Activated naive CD4-positive, alpha-beta T cell treated with anti-CD3 and anti-CD28 coated beads, Interleukin-2, amount 10 ng/mL, durations not matched to agents 7 days and 5 days (primary cell): ENCODE measurements around the gene TULP3.

Experiments used
- CTCF ChIA-PET: fragments of 350-600 bp; sonication (Branson Sonifier 250); formaldehyde crosslinking; loops from one replicate; lab custom pipeline; 2021; ENCODE audit warnings: antibody characterized with exemption; lab: Charles Lee
- DNase-seq: peaks from one replicate; pipeline ENCODE4 v3.0.0-alpha.2; 2020
- H3K27ac Mint-ChIP-seq: one replicate; pipeline ENCODE4 v1.8.0; 2021; ENCODE audit warnings: mild to moderate bottlenecking, moderate library complexity, mixed read lengths
- H3K27me3 Mint-ChIP-seq: one replicate; pipeline ENCODE4 v1.8.0; 2021; ENCODE audit warnings: mild to moderate bottlenecking, mixed read lengths
- H3K36me3 Mint-ChIP-seq: one replicate; pipeline ENCODE4 v1.8.0; 2021; ENCODE audit warnings: mixed read lengths
- H3K4me1 Mint-ChIP-seq: one replicate; pipeline ENCODE4 v1.8.0; 2021; ENCODE audit warnings: mixed read lengths
- H3K4me3 Mint-ChIP-seq: one replicate; pipeline ENCODE4 v1.8.0; 2021; ENCODE audit warnings: mild to moderate bottlenecking, moderate library complexity, mixed read lengths
- H3K9me3 Mint-ChIP-seq: one replicate; pipeline ENCODE4 v1.8.0; 2021; ENCODE audit warnings: mixed read lengths

The TULP3 gene

DNA sequence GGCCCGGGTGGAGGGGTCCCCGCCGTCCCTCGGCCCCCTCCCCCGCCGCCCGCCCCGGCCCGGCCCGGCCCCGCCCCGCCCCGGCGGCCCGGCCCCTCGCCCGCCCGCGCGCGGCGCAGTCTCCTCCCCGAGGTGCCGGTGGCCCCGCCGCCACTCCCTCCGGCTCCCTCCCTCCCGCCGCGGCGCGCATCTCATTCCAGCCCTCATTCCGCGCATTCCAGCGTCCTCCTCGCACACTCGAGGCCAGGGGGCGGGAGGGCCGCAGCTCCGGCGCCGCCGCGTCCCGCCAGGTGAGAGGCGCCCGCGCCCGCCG is 68.5 kb downstream of the TULP3 start, which contains the start of gene TEAD4:
TSS of gene TEAD4 (plus strand) at position 206 of the 313 bp plus-strand sequence.
- CTCF ChIA-PET: interaction anchor here (1.0 to 1.4 kb wide), 2 partner anchors 15 to 83 kb away, joined by 3 read pairs; no protein-coding TSS in a partner anchor
- no peaks in the 10 kb centered on the region for H3K36me3 Mint-ChIP-seq
- peak; percentile 33 for DNase-seq

DNA sequence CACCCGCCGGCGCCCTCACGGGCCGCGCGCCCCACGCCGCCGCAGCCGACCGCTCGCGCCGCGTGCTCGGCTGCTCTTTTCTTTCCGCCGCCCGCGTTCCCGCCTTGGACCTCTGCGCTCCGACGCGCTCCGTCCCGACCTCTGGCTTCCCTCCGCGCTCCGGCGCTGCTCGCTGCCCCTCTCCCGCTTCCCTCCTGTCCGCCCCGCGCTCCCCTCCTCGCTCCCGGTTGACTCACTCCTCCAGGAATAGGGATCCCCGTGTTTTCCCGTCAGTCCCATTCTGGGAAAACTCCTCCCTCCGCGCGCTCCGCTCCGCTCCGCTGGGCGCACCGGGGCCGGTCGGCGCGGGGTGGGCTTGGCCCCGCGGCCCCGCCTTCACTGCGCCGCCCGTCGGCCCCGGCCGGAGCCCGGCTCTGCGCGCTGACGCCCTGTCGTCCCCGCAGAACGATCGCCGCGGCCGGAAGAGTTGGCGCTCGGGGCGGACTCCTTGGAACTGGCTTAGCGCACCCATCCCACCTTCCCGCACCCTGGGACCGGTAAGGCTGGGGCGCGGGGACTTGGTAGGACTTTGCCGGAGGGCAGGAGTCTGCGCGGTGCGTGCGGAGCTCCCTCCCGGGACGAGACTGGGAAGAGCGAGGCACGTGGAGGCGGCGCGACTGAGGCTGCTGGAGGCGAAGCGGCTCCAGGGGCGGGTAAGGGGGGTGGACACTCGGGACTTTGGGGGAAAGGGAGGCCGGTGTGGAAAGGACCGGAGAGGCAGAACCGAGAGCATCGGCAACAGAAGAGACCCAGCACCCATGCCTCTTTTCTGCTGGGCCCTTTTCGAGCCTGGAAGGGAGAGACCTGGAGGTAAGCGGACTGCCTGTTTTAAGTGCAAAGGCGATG is 69.1 kb downstream of the TULP3 start:
- peak overlapping the region; percentile 72 for H3K4me3 Mint-ChIP-seq
- CTCF ChIA-PET: interaction anchor here (1.4 kb wide), 1 partner anchor 83 kb away, joined by 3 read pairs; no protein-coding TSS in a partner anchor
- no peaks in the 10 kb centered on the region for H3K36me3 Mint-ChIP-seq
- peak; percentile 23 for DNase-seq
- H3K27me3 Mint-ChIP-seq: peaks cover 84% of the 10 kb centered on the region
- no peak overlapping the region for H3K27ac Mint-ChIP-seq
- peaks cover 17% of the 10 kb centered on the region for H3K4me1 Mint-ChIP-seq
- no peaks in the 10 kb centered on the region for H3K9me3 Mint-ChIP-seq

More for the DNA sequence above, 68.5 kb downstream of the TULP3 start, which contains the start of gene TEAD4:
- Mint-ChIP-seq H3K27ac (no peak within 1 kb of the TSS), H3K4me3 (peak within 1 kb of the TSS; percentile 75), H3K4me1 (peaks cover 17% of the 10 kb centered on the region), H3K27me3 (peaks cover 78% of the 10 kb centered on the region), H3K9me3 (no peaks in the 10 kb centered on the region)

DNA sequence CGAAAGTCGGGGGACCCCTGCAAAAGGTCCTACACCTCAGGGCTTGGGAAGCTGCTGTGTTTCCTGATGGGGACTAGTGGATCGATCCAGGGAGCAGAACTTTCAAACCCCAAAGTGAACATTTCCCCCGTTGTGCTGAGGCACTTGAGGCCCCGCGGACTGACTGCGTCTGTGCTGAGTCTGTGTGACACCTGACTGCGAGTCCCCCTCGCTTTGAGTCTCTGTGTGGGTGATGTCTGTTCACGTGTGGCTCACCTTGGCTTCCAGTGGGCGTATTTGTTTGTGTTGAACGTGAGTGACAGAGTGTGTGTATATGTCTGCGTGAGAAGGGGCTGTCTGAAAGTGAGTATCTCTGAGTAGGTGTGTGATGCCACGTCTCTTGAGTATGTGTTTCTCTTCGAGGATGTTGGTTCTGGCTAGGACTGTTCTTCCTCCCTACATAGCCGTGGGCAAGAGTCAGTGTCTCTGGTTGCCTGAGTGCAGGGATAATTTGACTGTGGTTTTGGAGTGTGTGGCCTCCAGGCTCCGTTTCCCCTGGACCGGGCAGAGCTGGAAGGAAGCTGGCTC is 69.8 kb downstream of the TULP3 start:
- peaks cover 87% of the 10 kb centered on the region for H3K27me3 Mint-ChIP-seq
- DNase-seq: peak; percentile 24
- H3K4me1 Mint-ChIP-seq: peaks cover 17% of the 10 kb centered on the region
- no peaks in the 10 kb centered on the region for H3K36me3 Mint-ChIP-seq
- H3K27ac Mint-ChIP-seq: no peak overlapping the region
- peak overlapping the region; percentile 69 for H3K4me3 Mint-ChIP-seq
- H3K9me3 Mint-ChIP-seq: no peaks in the 10 kb centered on the region
- CTCF ChIA-PET: no interaction called here

- CTCF ChIA-PET: no interaction called here
- peaks cover 17% of the 10 kb centered on the region for H3K4me1 Mint-ChIP-seq
- DNase-seq: no peak
Observed at GRCh38 chr12:2960996-2961616, 70.4 kb downstream of the TULP3 start.

DNA sequence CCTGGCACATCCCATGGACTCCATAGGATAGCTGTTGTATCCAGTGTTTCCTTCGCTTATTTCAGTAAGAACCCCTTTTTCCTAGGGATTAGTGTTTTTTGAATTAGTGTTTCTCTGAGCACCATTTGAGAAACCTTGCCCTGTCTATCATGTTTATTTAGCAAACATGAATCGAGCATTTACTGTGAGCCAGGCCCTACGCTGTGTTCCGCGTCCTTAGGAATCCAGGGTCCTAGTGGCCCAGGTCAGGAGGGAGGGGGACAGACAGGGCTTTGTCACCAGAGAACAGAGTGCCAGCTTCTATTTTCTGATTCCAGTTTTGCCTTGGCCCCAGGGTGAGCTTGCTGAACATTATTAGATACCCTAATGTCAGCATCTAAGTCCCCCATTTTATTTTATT is 71.0 kb downstream of the TULP3 start:
- H3K4me3 Mint-ChIP-seq: no peak overlapping the region
- H3K36me3 Mint-ChIP-seq: no peaks in the 10 kb centered on the region
- no peak for DNase-seq
- peaks cover 17% of the 10 kb centered on the region for H3K4me1 Mint-ChIP-seq
- peaks cover 82% of the 10 kb centered on the region for H3K27me3 Mint-ChIP-seq
- H3K9me3 Mint-ChIP-seq: no peaks in the 10 kb centered on the region
- CTCF ChIA-PET: no interaction called here
- H3K27ac Mint-ChIP-seq: no peak overlapping the region

More at GRCh38 chr12:2960996-2961616, 70.4 kb downstream of the TULP3 start:
- peaks cover 88% of the 10 kb centered on the region for H3K27me3 Mint-ChIP-seq
- H3K36me3 Mint-ChIP-seq: no peaks in the 10 kb centered on the region
- H3K4me3 Mint-ChIP-seq: peak overlapping the region; percentile 69
- H3K9me3 Mint-ChIP-seq: no peaks in the 10 kb centered on the region
- no peak overlapping the region for H3K27ac Mint-ChIP-seq

GRCh38 chr12:2963154-2963759 is 72.6 kb downstream of the TULP3 start:
- Mint-ChIP-seq H3K27me3 (peaks cover 67% of the 10 kb centered on the region), H3K4me3 (no peak overlapping the region), H3K4me1 (peaks cover 17% of the 10 kb centered on the region), H3K9me3 (no peaks in the 10 kb centered on the region), H3K27ac (no peak overlapping the region), H3K36me3 (no peaks in the 10 kb centered on the region)
- CTCF ChIA-PET: no interaction called here
- no peak for DNase-seq

GRCh38 chr12:2963760-2964292 is 73.1 kb downstream of the TULP3 start:
- DNase-seq: no peak
- peaks cover 12% of the 10 kb centered on the region for H3K4me1 Mint-ChIP-seq
- H3K27me3 Mint-ChIP-seq: peaks cover 61% of the 10 kb centered on the region
- no peaks in the 10 kb centered on the region for H3K9me3 Mint-ChIP-seq
- CTCF ChIA-PET: no interaction called here
- no peak overlapping the region for H3K4me3 Mint-ChIP-seq
- no peak overlapping the region for H3K27ac Mint-ChIP-seq
- no peaks in the 10 kb centered on the region for H3K36me3 Mint-ChIP-seq

GRCh38 chr12:2967651-2968050 is 77.0 kb downstream of the TULP3 start:
- Mint-ChIP-seq H3K36me3 (no peaks in the 10 kb centered on the region), H3K4me1 (no peaks in the 10 kb centered on the region), H3K27ac (no peak overlapping the region), H3K9me3 (no peaks in the 10 kb centered on the region), H3K27me3 (peaks cover 37% of the 10 kb centered on the region), H3K4me3 (no peak overlapping the region)
- DNase-seq: no peak
- CTCF ChIA-PET: interaction anchor here (0.8 kb wide), 1 partner anchor 66 kb away, joined by 3 read pairs; no protein-coding TSS in a partner anchor

GRCh38 chr12:2970744-2971143 is 80.1 kb downstream of the TULP3 start:
- CTCF ChIA-PET: no interaction called here
- H3K27ac Mint-ChIP-seq: no peak overlapping the region
- H3K4me3 Mint-ChIP-seq: no peak overlapping the region
- no peaks in the 10 kb centered on the region for H3K4me1 Mint-ChIP-seq
- no peaks in the 10 kb centered on the region for H3K9me3 Mint-ChIP-seq
- H3K27me3 Mint-ChIP-seq: peaks cover 15% of the 10 kb centered on the region
- no peaks in the 10 kb centered on the region for H3K36me3 Mint-ChIP-seq
- DNase-seq: no peak

GRCh38 chr12:2973566-2973965 is 82.9 kb downstream of the TULP3 start:
- H3K4me1 Mint-ChIP-seq: no peaks in the 10 kb centered on the region
- H3K9me3 Mint-ChIP-seq: no peaks in the 10 kb centered on the region
- H3K4me3 Mint-ChIP-seq: no peak overlapping the region
- CTCF ChIA-PET: interaction anchor here (1.2 kb wide), 1 partner anchor 28 kb away, joined by 3 read pairs; no protein-coding TSS in a partner anchor
- peaks cover 13% of the 10 kb centered on the region for H3K27me3 Mint-ChIP-seq
- no peak for DNase-seq
- H3K36me3 Mint-ChIP-seq: no peaks in the 10 kb centered on the region
- H3K27ac Mint-ChIP-seq: no peak overlapping the region

DNA sequence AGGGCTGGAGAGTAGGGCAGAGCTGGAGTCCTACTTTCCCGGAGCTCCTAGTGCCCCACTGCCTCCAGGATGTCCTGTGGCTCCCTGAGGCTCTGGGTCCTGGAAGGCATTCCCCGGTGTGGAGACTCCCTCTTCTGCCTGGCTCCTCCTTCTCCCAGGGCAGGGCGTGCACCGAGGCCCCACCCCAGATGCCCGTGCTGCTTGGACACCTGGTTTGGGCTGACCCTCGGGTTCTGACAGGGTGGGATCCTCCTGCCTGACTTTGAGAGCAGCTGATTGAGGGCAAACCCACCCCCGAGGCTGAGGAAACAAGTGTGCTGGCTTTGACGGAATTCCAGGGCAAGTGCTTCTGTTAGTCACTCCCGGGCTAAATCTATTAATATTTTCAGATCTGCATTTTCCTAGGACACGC is 83.9 kb downstream of the TULP3 start:
- Mint-ChIP-seq H3K4me3 (no peak overlapping the region), H3K4me1 (no peaks in the 10 kb centered on the region), H3K27me3 (peaks cover 10% of the 10 kb centered on the region), H3K36me3 (no peaks in the 10 kb centered on the region), H3K9me3 (no peaks in the 10 kb centered on the region), H3K27ac (no peak overlapping the region)
- CTCF ChIA-PET: no interaction called here
- no peak for DNase-seq

GRCh38 chr12:2976581-2976996 is 85.9 kb downstream of the TULP3 start:
- no peak for DNase-seq
- Mint-ChIP-seq H3K27ac (no peak overlapping the region), H3K27me3 (peaks cover 4% of the 10 kb centered on the region), H3K36me3 (no peaks in the 10 kb centered on the region), H3K4me3 (no peak overlapping the region), H3K9me3 (no peaks in the 10 kb centered on the region), H3K4me1 (no peaks in the 10 kb centered on the region)
- CTCF ChIA-PET: no interaction called here

DNA sequence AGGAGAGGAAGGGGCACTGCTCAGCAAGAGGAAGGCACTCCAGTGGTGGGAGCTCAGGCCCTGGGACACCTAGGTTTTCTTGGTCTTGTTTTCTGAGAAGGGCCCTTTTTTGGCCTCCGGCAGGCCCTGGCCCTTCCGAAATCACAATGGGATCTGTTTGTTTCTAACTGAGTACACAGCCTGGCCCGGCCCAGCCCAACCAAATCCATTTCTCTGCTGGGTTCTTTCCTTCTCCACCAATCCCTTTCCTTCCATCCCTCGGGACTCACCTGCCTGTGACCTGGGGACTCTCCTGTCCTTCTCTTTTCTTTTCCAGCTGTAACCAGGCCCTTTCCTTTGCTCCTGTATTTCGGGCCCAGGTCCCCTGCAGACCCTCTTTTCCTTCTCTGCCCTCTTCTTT is 87.1 kb downstream of the TULP3 start:
- Mint-ChIP-seq H3K4me3 (no peak overlapping the region), H3K9me3 (no peaks in the 10 kb centered on the region), H3K27me3 (peaks cover 9% of the 10 kb centered on the region), H3K27ac (no peak overlapping the region), H3K36me3 (no peaks in the 10 kb centered on the region), H3K4me1 (no peaks in the 10 kb centered on the region)
- CTCF ChIA-PET: no interaction called here
- DNase-seq: no peak

DNA sequence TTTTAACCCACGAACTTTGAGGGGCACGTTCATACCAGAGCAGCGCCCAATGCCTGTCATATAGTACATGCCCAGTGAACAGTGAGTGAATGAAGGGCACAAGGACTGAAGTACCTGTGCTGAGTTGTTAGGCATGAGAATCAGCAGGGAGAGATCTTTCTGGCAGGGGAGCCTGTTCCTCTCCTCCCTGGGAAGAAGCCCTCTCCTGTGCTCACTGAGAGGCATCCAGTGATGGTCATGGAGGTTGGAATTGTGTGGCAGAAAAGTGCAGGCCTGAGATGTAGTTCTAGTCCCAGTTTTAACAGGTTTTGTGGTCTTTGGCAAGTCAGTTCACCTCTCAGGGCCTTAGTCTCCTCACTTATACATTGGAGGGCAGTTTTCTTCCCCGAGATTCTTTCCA is 89.1 kb downstream of the TULP3 start:
- Mint-ChIP-seq H3K9me3 (no peaks in the 10 kb centered on the region), H3K27ac (no peak overlapping the region), H3K36me3 (no peaks in the 10 kb centered on the region), H3K4me1 (no peaks in the 10 kb centered on the region), H3K27me3 (peaks cover 11% of the 10 kb centered on the region), H3K4me3 (no peak overlapping the region)
- no peak for DNase-seq
- CTCF ChIA-PET: no interaction called here
